GM23338 (cell line): ENCODE results near the gene PDE3A. TPM values are rescaled to one million over a fixed set of nuclear protein-coding genes. Genes with fewer than 3 reads are reported as not detected.

ENCODE experiments used
- ATAC-seq: fragments of 200-7000 bp; cut with Tn5 transposase; 3 replicates; pipeline ENCODE4 v1.9.1; 2020
- DNase-seq: peaks from one replicate; pipeline ENCODE4 v3.0.0-alpha.2; 2015; ENCODE audit warnings: low spot score
- H2AFZ ChIP-seq: fragments of 200-600 bp; sonication (generic); 2 replicates; pipeline ENCODE4 v1.8.0; 2016; ENCODE audit warnings: antibody characterized with exemption, mild to moderate bottlenecking, moderate library complexity
- H3F3A ChIP-seq: fragments of 200-600 bp; sonication (generic); replicated peaks from 2 replicates; pipeline ENCODE4 v1.8.0; 2017; ENCODE audit warnings: antibody characterized with exemption, mixed run types, low read depth
- H3K27ac ChIP-seq: fragments of 200-600 bp; sonication (generic); 2 replicates; pipeline ENCODE4 v1.6.1; 2016; ENCODE audit warnings: low read depth
- H3K27me3 ChIP-seq: fragments of 200-600 bp; sonication (generic); 2 replicates; pipeline ENCODE4 v1.8.0; 2016; ENCODE audit warnings: mild to moderate bottlenecking, mixed run types, moderate library complexity; ENCODE audit not compliant: insufficient read depth
- H3K36me3 ChIP-seq: fragments of 200-600 bp; sonication (generic); 2 replicates; pipeline ENCODE4 v1.8.0; 2016; ENCODE audit warnings: mild to moderate bottlenecking; ENCODE audit not compliant: insufficient read depth
- H3K4me1 ChIP-seq: fragments of 200-600 bp; sonication (generic); 2 replicates; pipeline ENCODE4 v1.8.0; 2016; ENCODE audit warnings: mild to moderate bottlenecking, moderate library complexity; ENCODE audit not compliant: insufficient read depth
- H3K4me2 ChIP-seq: fragments of 200-600 bp; sonication (generic); 2 replicates; pipeline ENCODE4 v1.7.1; 2017; ENCODE audit warnings: mixed run types
- H3K4me3 ChIP-seq: fragments of 200-600 bp; sonication (generic); 2 replicates; pipeline ENCODE4 v1.6.1; 2016; ENCODE audit warnings: mixed run types
- H3K79me2 ChIP-seq: fragments of 200-600 bp; sonication (generic); replicated peaks from 2 replicates; pipeline ENCODE4 v1.8.0; 2017; ENCODE audit warnings: mild to moderate bottlenecking; ENCODE audit not compliant: insufficient read depth
- H3K9me2 ChIP-seq: fragments of 200-600 bp; sonication (generic); 2 replicates; pipeline ENCODE4 v1.8.0; 2017; ENCODE audit not compliant: insufficient read depth
- H4K20me1 ChIP-seq: fragments of 200-600 bp; sonication (generic); replicated peaks from 2 replicates; pipeline ENCODE4 v1.8.0; 2017; ENCODE audit warnings: mild to moderate bottlenecking; ENCODE audit not compliant: insufficient read depth
- H3K27ac Mint-ChIP-seq: 2 replicates; pipeline ENCODE4 v1.8.0; 2020; ENCODE audit warnings: inconsistent platforms, mild to moderate bottlenecking, moderate library complexity, mixed read lengths
- H3K27me3 Mint-ChIP-seq: 3 replicates; pipeline ENCODE4 v1.8.0; 2022; ENCODE audit warnings: low read depth, mild to moderate bottlenecking, moderate library complexity, mixed read lengths, inconsistent platforms; ENCODE audit not compliant: insufficient read depth, poor library complexity
- H3K36me3 Mint-ChIP-seq: 3 replicates; pipeline ENCODE4 v1.8.0; 2021; ENCODE audit warnings: low read depth, mild to moderate bottlenecking, inconsistent platforms, moderate library complexity, mixed read lengths
- H3K4me1 Mint-ChIP-seq: 3 replicates; pipeline ENCODE4 v1.8.0; 2020; ENCODE audit warnings: mild to moderate bottlenecking, inconsistent platforms, mixed read lengths
- H3K4me3 Mint-ChIP-seq: 3 replicates; pipeline ENCODE4 v1.8.0; 2021; ENCODE audit warnings: moderate library complexity, mild to moderate bottlenecking, inconsistent platforms, mixed read lengths
- H3K9me3 Mint-ChIP-seq: 3 replicates; pipeline ENCODE4 v1.8.0; 2020; ENCODE audit warnings: moderate library complexity, mild to moderate bottlenecking, inconsistent platforms, mixed read lengths
- CREB1 ChIP-seq: fragments of 250-450 bp; sonication (Bioruptor Pico); IDR thresholded peaks from 2 replicates; pipeline ENCODE4 v1.5.0; 2020; ENCODE audit warnings: low read depth, mild to moderate bottlenecking, moderate library complexity
- EZH2 ChIP-seq: fragments of 200-600 bp; sonication (generic); IDR thresholded peaks from one replicate; pipeline ENCODE4 v1.8.0; 2017; ENCODE audit warnings: antibody characterized with exemption, mild to moderate bottlenecking, low read depth; ENCODE audit not compliant: unreplicated experiment
- EZH2phosphoT487 ChIP-seq: fragments of 200-600 bp; sonication (generic); IDR thresholded peaks from one replicate; pipeline ENCODE4 v1.8.1; 2018; ENCODE audit warnings: antibody characterized with exemption; ENCODE audit not compliant: unreplicated experiment
- JUNB ChIP-seq: IDR thresholded peaks from one replicate; pipeline ENCODE4 v1.6.1; 2016; ENCODE audit warnings: antibody characterized with exemption; ENCODE audit not compliant: unreplicated experiment
- NANOG ChIP-seq: IDR thresholded peaks from 2 replicates; pipeline ENCODE4 v1.6.1; 2016; ENCODE audit warnings: antibody characterized with exemption, borderline replicate concordance
- POLR2AphosphoS5 ChIP-seq: IDR thresholded peaks from 2 replicates; pipeline ENCODE4 v1.6.1; 2016; ENCODE audit warnings: antibody characterized with exemption, low read depth
- STAT1 ChIP-seq: IDR thresholded peaks from one replicate; pipeline ENCODE4 v1.6.1; 2016; ENCODE audit warnings: antibody characterized with exemption; ENCODE audit not compliant: unreplicated experiment
- ZNF114 ChIP-seq: fragments of 250-450 bp; sonication (Bioruptor Pico); IDR thresholded peaks from 2 replicates; pipeline ENCODE4 v1.5.0; 2020; ENCODE audit warnings: mild to moderate bottlenecking, moderate library complexity
- ZNF331 ChIP-seq: fragments of 250-450 bp; sonication (Bioruptor Pico); IDR thresholded peaks from 2 replicates; pipeline ENCODE4 v1.5.0; 2020; ENCODE audit warnings: low read depth, mild to moderate bottlenecking, moderate library complexity
- polyA plus RNA-seq: library from polyadenylated mRNA; unstranded; fragments of >200 nt; fragmentation: Nextera tagmentation; extraction: Ambion mirVana; gene quantifications from 2 replicates; pipeline ENCODE4 v1.2.1, GENCODE V29; 2016
- total RNA-seq: library from RNA; depleted of rRNA; stranded (reverse); fragments of >200 nt; shearing (Covaris generic); gene quantifications from 2 replicates; pipeline ENCODE4 v1.2.3, GENCODE V29; 2014
- TF ChIP-seq, protein P1 (sequence below): fragments of 250-450 bp; sonication (Bioruptor Pico); IDR thresholded peaks from 2 replicates; pipeline ENCODE4 v1.5.0; 2020; ENCODE audit warnings: mild to moderate bottlenecking, moderate library complexity
- TF ChIP-seq, protein P2 (sequence below): IDR thresholded peaks from one replicate; pipeline ENCODE4 v1.6.1; 2018; ENCODE audit warnings: antibody characterized with exemption; ENCODE audit not compliant: unreplicated experiment
- TF ChIP-seq, protein P3 (sequence below), 2 experiments: fragments of 200-600 bp in 1 of 2; sonication (generic) in 1 of 2; conservative IDR thresholded peaks; 2 replicates each; pipeline versions ENCODE4 v1.5.1 to v1.6.1; 2016 to 2017; ENCODE audit warnings: antibody characterized with exemption in 2 of 2, low read depth in 2 of 2, mild to moderate bottlenecking in 2 of 2, moderate library complexity in 1 of 2
- TF ChIP-seq, protein P4 (sequence below): IDR thresholded peaks from 2 replicates; pipeline ENCODE4 v1.6.1; 2016; ENCODE audit warnings: antibody characterized with exemption

Gene PDE3A
- total and polyA plus RNA-seq, 2 experiments from 2014 or later, result 2.7 to 9.2 TPM

DNA sequence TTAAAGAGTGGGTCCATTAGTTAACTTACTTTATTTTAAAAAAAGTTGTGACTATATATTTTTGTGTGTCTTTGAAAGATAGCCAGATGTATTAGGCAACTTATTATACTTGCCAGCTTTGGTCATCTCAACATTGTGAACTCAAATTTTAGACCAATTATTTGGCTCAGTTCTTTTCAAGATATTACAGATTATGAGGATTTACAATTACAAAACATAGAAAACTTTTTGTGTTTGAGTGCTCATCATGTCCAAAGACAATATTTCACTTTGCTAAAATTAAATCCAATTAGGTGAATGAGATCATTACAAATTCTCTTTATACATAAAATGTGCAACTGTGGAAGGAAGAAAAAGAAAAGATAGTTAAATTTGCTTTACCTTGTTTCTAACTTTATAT is 18.3 kb upstream of the PDE3A start:
- no peaks in the 10 kb centered on the region for H4K20me1 ChIP-seq
- H3K79me2 ChIP-seq, result no peaks in the 10 kb centered on the region
- Mint-ChIP-seq H3K27ac (no peak overlapping the region), H3K27me3 (no peaks in the 10 kb centered on the region), H3K4me3 (no peak overlapping the region), H3K36me3 (no peaks in the 10 kb centered on the region; the same call in 2 of the 3 replicates), H3K9me3 (no peaks in the 10 kb centered on the region; the same call in 1 of the 3 replicates), H3K4me1 (peaks cover 15% of the 10 kb centered on the region)
- DNase-seq (no peak), ATAC-seq (no peak)
- H3K4me3 ChIP-seq, result no peak overlapping the region
- no peaks in the 10 kb centered on the region for H3K9me2 ChIP-seq
- no peaks in the 10 kb centered on the region for H3F3A ChIP-seq
- no peaks in the 10 kb centered on the region for H3K36me3 ChIP-seq
- no peak overlapping the region for H2AFZ ChIP-seq
- no peak overlapping the region for H3K27ac ChIP-seq
- H3K4me1 ChIP-seq, result peaks cover 20% of the 10 kb centered on the region
- no peaks in the 10 kb centered on the region for H3K27me3 ChIP-seq
- no peak overlapping the region for H3K4me2 ChIP-seq
- TF ChIP-seq JUNB (no peak), NANOG (no peak), POLR2AphosphoS5 (no peak), ZNF114 (CRISPR knock-in tag) (no peak), EZH2phosphoT487 (no peak), ZNF331 (CRISPR knock-in tag) (no peak), STAT1 (no peak), EZH2 (no peak), CREB1 (no peak)
- TF ChIP-seq, protein P1, sequence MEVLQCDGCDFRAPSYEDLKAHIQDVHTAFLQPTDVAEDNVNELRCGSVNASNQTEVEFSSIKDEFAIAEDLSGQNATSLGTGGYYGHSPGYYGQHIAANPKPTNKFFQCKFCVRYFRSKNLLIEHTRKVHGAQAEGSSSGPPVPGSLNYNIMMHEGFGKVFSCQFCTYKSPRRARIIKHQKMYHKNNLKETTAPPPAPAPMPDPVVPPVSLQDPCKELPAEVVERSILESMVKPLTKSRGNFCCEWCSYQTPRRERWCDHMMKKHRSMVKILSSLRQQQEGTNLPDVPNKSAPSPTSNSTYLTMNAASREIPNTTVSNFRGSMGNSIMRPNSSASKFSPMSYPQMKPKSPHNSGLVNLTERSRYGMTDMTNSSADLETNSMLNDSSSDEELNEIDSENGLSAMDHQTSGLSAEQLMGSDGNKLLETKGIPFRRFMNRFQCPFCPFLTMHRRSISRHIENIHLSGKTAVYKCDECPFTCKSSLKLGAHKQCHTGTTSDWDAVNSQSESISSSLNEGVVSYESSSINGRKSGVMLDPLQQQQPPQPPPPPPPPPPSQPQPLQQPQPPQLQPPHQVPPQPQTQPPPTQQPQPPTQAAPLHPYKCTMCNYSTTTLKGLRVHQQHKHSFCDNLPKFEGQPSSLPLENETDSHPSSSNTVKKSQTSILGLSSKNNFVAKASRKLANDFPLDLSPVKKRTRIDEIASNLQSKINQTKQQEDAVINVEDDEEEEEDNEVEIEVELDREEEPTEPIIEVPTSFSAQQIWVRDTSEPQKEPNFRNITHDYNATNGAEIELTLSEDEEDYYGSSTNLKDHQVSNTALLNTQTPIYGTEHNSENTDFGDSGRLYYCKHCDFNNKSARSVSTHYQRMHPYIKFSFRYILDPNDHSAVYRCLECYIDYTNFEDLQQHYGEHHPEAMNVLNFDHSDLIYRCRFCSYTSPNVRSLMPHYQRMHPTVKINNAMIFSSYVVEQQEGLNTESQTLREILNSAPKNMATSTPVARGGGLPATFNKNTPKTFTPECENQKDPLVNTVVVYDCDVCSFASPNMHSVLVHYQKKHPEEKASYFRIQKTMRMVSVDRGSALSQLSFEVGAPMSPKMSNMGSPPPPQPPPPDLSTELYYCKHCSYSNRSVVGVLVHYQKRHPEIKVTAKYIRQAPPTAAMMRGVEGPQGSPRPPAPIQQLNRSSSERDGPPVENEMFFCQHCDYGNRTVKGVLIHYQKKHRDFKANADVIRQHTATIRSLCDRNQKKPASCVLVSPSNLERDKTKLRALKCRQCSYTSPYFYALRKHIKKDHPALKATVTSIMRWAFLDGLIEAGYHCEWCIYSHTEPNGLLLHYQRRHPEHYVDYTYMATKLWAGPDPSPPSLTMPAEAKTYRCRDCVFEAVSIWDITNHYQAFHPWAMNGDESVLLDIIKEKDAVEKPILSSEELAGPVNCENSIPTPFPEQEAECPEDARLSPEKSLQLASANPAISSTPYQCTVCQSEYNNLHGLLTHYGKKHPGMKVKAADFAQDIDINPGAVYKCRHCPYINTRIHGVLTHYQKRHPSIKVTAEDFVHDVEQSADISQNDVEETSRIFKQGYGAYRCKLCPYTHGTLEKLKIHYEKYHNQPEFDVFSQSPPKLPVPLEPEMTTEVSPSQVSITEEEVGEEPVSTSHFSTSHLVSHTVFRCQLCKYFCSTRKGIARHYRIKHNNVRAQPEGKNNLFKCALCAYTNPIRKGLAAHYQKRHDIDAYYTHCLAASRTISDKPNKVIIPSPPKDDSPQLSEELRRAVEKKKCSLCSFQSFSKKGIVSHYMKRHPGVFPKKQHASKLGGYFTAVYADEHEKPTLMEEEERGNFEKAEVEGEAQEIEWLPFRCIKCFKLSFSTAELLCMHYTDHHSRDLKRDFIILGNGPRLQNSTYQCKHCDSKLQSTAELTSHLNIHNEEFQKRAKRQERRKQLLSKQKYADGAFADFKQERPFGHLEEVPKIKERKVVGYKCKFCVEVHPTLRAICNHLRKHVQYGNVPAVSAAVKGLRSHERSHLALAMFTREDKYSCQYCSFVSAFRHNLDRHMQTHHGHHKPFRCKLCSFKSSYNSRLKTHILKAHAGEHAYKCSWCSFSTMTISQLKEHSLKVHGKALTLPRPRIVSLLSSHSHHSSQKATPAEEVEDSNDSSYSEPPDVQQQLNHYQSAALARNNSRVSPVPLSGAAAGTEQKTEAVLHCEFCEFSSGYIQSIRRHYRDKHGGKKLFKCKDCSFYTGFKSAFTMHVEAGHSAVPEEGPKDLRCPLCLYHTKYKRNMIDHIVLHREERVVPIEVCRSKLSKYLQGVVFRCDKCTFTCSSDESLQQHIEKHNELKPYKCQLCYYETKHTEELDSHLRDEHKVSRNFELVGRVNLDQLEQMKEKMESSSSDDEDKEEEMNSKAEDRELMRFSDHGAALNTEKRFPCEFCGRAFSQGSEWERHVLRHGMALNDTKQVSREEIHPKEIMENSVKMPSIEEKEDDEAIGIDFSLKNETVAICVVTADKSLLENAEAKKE (CRISPR knock-in tag), result no peak
- TF ChIP-seq, protein P2, sequence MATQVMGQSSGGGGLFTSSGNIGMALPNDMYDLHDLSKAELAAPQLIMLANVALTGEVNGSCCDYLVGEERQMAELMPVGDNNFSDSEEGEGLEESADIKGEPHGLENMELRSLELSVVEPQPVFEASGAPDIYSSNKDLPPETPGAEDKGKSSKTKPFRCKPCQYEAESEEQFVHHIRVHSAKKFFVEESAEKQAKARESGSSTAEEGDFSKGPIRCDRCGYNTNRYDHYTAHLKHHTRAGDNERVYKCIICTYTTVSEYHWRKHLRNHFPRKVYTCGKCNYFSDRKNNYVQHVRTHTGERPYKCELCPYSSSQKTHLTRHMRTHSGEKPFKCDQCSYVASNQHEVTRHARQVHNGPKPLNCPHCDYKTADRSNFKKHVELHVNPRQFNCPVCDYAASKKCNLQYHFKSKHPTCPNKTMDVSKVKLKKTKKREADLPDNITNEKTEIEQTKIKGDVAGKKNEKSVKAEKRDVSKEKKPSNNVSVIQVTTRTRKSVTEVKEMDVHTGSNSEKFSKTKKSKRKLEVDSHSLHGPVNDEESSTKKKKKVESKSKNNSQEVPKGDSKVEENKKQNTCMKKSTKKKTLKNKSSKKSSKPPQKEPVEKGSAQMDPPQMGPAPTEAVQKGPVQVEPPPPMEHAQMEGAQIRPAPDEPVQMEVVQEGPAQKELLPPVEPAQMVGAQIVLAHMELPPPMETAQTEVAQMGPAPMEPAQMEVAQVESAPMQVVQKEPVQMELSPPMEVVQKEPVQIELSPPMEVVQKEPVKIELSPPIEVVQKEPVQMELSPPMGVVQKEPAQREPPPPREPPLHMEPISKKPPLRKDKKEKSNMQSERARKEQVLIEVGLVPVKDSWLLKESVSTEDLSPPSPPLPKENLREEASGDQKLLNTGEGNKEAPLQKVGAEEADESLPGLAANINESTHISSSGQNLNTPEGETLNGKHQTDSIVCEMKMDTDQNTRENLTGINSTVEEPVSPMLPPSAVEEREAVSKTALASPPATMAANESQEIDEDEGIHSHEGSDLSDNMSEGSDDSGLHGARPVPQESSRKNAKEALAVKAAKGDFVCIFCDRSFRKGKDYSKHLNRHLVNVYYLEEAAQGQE, result no peak
- TF ChIP-seq, protein P3, sequence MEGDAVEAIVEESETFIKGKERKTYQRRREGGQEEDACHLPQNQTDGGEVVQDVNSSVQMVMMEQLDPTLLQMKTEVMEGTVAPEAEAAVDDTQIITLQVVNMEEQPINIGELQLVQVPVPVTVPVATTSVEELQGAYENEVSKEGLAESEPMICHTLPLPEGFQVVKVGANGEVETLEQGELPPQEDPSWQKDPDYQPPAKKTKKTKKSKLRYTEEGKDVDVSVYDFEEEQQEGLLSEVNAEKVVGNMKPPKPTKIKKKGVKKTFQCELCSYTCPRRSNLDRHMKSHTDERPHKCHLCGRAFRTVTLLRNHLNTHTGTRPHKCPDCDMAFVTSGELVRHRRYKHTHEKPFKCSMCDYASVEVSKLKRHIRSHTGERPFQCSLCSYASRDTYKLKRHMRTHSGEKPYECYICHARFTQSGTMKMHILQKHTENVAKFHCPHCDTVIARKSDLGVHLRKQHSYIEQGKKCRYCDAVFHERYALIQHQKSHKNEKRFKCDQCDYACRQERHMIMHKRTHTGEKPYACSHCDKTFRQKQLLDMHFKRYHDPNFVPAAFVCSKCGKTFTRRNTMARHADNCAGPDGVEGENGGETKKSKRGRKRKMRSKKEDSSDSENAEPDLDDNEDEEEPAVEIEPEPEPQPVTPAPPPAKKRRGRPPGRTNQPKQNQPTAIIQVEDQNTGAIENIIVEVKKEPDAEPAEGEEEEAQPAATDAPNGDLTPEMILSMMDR (conservative IDR thresholded peaks at IDR 0.05; ENCODE audit: low read depth in 2 of 2), result no peak
- TF ChIP-seq, protein P4, sequence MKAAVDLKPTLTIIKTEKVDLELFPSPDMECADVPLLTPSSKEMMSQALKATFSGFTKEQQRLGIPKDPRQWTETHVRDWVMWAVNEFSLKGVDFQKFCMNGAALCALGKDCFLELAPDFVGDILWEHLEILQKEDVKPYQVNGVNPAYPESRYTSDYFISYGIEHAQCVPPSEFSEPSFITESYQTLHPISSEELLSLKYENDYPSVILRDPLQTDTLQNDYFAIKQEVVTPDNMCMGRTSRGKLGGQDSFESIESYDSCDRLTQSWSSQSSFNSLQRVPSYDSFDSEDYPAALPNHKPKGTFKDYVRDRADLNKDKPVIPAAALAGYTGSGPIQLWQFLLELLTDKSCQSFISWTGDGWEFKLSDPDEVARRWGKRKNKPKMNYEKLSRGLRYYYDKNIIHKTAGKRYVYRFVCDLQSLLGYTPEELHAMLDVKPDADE, result no peak
